T1000 (cell line): Measurements from ENCODE around the gene THSD7A.

ENCODE experiments used
- DNase-seq: peaks from one replicate; lab custom pipeline; 2025; ENCODE audit warnings: mixed read lengths; lab: John Stamatoyannopoulos, UW

Gene THSD7A

DNA sequence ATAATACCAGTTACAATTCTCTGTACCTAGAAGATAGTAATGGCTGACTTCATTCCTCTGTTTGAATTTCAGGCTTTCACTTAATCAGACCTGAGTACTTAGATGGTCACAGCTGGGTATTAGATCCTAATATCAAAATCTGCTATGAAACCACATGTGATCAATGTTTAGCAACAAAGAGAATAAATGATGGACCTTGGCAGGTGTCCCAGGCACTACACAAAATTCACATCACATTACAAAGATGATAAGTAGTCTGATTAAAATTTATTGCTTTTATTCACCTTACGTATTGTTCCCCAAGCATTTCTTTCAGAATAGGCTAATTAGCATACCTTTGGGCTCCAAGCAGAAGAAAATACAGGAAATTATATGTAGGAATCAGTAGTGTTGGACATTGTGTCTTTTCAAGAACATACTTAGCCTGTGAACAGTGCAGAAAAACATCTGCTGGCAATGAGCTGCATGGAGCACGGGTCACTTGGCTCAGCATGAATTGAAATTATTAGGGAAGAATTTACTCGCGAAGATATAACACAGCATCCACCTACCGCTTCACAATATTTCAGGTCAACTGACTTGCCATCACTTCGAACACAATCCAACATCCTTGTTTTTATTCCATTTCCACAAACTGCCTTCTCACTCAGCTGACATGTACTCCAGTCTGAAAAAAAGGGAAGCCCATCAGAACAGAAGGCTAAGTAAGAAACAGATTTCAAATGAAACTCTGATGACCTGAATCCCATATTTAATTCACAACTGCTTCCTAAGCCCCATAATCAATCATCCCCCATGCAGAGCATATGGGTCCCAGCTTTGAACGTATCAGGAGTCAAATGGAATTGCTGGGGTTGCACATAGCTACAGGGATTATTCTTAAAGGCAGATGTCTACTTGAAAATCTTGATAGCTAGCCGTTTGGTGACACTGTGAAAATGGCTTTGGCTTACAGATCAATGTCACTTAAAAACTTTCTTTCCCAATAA, 421.0 kb downstream of the THSD7A start:
- no peak for DNase-seq

DNA sequence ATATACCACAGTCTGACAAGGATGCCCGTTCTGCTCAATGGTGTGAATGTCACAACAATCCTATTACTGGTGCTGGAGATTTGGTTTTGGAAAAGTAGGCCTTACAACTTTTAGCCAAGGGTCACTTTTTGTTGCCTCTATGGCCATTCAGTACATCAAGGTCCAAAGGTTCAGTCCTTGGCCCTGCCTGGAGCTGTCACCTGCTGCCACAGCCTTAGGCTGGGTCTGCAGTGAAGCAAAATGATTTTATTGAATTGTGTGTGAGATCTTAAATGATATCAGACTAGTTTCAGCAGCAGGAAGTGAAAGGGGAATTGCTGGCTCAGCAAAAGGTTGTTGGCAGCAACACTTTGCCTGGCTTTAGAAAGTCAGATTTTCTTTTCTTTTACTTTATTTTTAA, 427.6 kb downstream of the THSD7A start:
- no peak for DNase-seq

DNA sequence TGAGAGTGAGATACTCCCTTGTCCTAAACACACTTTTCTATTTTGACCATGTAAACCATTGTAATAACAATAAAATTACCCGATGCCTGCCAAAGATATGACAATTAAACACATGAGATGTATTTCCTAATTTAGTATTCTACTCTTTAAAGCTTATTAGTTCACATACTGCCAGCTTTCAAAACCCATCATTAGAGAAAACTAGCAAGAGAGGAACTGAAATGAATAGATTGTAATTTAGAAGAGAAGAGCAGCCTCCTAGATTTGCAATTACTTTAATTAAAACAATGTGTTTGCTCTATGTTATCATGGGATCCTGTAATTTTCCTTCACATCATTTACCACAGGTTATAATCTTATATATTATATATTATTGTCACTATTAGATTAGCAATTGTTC, 428.2 kb downstream of the THSD7A start:
- no peak for DNase-seq

DNA sequence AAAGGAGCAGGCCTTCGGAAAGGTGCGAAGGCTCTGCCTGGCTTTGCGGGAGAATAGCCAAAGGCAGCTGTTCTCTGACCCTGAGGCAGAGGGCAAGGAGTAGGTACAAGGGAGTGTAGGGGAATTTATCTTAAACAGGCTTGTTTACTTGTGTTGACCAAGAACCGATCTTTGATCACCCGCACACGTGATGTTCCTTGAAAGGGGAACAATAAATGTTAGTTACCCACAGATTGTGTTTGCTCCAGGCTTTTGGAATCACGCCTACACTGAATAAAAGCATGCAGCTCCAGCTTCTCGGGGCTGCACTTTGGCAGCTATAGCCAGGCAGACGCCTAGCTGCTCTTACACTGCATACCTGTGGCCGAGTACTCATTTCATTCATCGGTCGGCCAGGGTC, 437.6 kb downstream of the THSD7A start:
- no peak for DNase-seq

DNA sequence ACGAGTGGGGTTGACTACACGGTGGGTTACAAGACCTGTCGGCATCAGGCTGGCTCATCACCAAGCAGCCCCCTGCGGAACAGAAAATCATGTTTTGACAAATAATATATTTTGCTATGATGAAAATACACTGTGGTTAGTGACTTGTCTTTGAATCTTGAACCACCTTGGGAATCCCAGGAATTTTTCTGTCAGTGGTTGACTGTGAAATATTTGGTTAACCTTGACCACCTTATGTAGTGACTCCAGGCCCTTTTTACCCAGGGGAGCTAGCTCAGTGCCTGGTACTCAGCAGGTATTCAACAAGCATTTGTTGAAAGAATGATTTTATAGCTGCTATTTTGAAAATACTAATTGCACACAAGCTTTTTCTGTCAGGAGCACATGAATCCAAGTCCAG, 452.4 kb downstream of the THSD7A start:
- DNase-seq, result no peak

DNA sequence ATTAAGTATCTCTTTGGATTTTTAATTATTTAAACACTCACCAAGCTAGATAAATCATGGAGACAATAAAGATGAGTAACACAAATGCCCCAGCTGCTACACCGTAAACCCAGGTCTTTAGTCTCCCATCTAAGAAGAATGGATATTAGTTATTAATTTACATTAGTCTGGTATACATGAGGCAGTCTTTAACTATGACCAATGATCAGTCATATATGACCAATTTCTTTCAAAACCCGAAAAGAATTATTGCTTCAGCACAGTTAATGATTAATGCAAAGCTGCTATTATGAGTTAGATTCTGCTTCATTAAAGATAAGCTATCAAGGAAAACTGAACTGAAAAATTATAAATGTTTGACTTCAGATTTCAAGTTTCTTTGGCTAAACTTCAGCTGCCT, 455.5 kb downstream of the THSD7A start:
- DNase-seq, result no peak

DNA sequence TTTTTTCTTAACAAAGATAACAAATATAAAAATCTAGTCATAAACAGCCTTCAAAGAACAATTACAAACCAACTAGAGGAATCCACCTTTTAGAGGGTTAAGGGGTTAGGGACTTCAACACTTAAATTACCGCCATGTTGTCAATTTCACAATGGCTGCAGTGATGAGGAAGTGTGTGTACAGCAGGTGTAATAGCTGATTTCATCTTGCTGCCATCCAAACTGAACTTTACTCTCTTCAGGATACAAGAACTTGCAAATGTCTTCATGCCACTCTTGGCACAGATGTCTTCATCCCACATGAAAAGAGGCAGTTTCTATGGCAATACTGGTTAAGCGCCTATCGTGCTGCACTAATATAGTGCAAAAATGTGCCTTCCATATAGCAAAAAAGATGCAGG, 457.4 kb downstream of the THSD7A start:
- DNase-seq, result no peak

DNA sequence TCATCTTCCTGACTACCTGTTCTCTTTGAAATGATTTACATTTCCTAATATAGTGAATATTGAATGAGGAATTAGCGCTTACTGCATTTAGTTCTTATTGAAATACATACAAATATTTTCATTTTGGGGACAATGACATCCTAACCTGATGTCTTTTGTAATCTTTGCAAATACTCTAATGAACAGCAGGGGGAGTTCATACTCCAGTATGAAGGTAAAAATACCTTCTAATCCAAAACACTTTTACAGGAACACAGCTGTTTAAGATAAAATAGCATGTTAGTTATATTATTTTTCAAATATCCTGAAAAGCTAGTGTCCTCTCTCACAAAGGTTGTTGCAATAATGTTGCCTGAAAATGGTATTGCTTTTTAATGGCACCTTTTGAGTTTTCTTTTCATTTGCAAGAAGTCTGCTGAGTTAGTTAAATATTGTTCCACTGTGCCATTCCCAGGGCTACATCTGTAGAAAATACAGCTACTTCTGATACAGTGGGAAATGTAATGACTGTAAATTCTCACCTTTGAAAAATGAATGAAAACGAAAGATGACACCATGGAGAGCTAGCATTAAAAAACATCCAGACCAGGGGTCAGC, 458.4 kb downstream of the THSD7A start:
- DNase-seq, result no peak

DNA sequence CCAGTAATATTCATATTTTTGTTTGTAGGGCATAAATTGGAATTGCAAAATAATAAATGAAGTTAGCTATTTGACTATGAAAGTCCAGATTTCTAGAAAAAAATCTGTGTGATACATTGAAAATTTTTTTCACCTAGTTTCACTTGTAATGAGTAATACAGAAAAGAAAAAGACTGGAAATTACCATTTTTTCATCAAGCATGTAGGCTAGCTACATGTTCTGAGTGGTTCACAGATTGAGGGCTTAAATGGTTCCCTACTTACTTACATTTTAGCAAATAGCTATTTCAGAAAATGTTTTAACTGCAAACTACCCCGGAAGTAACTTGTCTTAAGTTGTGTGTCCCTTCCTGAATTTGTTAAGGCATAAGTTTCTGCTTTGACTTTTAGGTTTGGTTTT, 462.3 kb downstream of the THSD7A start:
- no peak for DNase-seq

DNA sequence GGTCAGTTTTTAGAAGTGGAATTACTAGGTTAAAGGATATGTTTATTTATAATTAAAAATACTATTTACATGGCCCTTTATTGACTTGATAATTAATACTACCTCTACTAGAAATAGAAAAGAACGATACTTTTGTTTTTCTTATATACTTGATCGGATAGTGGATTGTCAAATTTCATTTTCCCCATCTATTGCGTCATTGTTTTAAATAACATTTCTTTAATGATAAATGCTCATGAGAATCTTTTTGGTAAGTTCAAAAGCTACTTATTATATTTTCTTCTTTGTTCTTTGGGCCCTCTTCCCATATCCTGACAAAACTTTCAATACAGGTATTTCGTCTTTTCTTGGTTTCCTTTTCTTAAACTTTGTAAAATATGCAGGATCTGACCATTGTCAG, 465.9 kb downstream of the THSD7A start:
- no peak for DNase-seq

DNA sequence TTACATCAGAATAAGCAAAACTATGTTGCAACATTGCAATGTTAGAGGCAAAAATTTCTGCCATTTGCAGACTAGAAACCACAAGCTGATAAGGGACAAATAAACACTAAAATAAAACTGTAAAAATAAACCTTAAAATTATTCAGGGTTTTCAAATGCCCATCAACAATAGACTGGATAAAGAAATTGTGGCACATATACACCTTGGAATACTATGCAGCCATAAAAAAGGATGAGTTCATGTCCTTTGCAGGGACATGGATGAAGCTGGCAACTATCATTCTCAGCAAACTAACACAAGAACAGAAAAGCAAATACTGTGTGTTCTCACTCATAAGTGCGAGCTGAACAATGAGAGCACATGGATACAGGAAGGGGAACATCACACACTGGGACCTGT, 473.4 kb downstream of the THSD7A start:
- DNase-seq, result no peak

DNA sequence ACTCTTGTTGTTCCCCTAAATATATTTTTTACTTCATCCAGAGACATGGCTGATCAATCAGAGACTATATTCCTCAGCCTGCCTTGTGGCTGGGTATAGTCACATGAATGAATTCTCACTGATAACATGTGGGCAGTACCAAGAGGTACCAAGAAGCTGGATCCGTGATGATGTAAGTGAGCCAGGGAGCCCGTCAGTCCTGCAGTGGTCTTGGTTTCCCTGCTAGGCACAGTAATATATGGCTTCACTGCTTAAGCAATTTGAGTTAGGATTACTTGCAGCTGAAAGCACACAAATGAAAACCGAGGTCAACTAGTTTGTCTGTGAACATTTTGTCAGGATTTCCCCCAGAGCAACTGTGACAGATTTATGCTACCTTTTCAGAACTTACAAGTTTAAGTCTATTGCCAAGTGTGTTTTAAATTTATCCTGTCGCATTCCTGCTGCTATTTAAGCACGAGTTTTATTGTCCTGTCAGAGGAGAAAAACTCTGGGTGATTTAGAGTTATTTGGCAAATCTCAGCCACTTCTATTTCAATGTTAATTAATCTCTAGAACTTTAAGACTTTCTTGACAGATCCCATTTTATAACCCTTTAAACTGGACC, 476.5 kb downstream of the THSD7A start:
- DNase-seq, result no peak

DNA sequence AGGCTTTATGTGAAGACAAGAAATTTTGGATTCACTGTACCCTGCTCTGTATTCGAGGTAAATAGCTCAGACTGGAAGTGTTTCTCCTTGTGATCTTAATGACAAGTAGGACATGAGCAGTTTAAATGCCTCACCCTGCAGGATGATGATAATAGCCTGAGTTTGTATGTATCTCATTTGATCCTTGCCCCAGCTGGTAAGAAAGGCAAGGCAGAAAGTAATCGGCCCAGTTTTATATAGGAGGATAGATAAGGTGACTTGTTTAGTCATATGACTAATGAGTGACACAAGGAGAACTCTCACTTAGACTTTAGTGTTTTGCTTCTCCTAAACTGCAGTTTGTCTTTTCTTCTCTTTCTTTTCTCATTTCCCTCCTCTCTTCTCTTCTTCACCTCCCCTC, 485.7 kb downstream of the THSD7A start:
- DNase-seq, result no peak

DNA sequence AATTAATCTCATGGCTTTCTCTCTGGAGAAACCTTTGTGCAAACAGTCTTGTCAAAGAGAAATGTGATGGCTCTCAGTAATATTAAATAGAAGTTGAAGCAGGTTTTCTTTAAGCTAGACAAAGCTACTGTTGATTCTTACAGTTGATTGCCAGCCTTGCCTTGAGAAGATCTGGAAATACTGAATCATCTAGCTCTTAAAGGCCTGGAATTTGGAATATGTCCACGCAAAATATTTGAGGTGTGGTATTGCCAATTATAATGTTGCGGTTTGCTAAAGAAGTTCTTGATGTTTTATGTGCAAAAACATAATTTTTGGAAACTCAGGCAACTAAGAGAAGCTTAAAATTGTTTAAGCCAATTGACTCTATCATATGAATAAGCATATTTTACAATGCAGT, 486.4 kb downstream of the THSD7A start:
- DNase-seq, result no peak

DNA sequence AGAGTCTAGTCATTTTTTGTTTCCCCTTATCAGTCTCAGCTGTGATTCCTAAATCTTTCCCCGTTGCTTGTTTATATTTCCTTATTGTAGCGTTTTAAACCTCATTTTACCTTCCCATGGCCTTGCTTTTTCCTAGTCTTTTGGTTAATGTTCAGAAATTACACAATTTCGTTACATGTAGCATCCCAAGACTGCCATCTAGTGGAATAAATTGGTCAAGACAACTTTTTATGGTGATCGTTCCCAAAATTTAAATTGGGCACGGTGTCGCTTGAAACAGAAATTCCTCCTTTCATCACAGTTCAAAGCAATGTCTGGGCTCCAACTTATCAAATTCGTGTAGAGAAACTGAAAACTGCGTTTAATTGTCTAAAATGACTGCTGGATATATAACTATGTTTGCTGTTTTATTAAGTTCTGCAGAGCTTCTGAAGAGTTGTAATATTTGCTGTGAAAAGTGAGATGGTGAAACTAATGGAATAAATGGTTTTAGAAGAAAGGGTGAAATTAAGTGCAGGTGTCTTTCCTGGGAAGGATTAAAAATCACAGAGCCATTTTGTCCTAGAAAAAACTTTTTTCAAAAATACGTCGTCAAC, 488.1 kb downstream of the THSD7A start:
- DNase-seq, result no peak

DNA sequence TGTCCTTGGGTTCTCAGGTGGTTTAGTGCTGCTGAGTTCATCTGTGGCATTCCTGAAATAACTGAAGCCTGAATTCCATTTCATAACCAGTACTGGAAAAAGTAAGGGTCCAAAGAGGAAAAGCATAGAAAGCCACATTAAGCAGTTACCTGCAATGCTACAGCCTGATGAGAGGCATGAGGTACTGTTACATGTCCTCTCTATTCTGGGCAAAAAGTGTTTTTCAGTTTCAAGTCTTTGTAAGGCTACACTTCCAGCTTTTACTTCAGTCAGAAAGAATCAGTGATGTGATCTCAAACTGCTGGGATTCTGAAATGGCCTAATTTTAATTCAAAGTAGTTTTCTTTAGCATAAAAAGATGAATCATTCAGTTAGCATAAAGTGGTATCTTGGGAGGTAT, 488.9 kb downstream of the THSD7A start:
- DNase-seq, result no peak

DNA sequence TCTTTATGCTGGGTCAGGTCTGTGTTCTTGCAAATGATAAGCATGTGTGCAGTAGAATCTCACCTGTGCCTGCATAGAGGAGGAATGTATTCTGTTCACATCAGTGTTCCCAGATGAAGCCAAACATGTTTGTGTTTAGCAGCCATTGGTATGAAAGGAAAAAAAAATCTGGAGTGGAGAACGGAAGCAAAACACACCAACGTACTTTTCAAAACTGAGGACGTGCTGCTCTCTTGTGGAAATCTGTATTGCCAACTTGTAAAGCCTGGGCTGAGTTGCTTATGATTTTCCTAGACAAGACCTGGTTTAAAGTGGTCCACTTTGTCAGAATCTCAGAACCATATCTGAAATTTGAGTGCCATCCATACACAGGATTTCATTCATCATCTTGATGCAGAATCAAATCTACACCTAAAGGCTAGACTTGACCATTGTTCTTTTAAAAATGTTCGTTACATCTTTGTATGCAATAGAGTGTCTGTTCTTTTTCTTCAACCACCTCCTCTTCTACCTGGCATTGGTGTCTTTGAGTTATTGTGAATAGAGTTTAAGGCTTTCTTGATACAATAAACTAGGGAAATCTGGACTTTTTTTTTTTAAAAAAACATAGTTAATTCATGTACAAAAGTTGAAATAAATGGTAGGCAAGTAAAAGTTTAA, 490.6 kb downstream of the THSD7A start:
- DNase-seq, result no peak

DNA sequence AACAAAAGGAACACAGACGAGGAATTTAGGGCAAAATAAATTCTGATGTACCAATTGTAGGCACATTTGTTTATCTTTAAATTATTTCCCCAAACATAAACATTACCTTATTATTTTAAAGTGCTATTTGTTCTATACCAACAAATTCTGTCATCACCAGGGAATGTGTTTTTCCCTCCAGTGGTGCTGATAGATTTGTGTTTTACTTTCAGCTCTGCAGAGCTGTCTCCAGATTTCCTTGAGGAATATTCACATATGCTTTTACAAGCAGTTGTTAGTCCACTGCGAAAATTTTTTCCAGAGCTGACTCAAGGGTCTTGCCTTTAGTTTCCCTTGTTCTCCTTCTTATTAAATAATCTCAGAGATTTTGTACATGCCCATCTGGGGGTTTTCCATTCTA, 495.6 kb downstream of the THSD7A start:
- no peak for DNase-seq

DNA sequence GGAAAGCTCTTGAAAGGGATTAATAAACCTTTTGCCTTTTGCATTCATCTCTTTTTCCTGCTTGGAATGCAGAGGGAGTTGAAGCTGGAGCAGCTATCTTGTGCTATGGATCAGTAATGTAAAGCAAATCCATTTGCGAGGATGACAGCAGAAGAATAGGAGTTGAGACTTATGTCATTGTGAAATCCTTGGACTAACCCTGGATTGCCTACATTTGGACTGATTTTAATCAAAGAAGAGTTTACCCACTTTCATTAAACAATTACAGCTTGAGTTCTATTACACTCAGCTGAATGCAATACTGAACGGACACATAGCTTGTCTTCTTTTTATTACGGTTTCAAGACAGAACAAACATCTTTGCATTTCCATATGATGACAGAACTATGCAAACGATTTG, 496.1 kb downstream of the THSD7A start:
- DNase-seq, result no peak

DNA sequence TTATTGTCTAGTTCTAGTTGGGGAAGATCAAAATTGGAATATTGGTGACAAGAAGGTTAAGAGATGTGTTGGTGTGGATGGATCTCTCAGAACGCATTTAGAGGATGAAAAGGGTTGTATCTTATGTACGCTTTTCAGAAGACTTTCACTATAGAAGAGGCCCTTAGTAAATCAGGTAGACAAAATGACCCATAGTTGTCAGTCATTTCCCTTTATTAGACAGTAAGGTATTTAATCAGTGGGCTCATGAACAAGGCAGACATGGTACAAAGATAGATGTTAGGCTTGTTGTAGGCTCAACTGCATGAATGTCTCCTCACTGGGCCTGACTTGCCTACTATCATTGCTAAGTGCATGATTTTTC, 499.2 kb downstream of the THSD7A start:
- DNase-seq, result no peak

DNA sequence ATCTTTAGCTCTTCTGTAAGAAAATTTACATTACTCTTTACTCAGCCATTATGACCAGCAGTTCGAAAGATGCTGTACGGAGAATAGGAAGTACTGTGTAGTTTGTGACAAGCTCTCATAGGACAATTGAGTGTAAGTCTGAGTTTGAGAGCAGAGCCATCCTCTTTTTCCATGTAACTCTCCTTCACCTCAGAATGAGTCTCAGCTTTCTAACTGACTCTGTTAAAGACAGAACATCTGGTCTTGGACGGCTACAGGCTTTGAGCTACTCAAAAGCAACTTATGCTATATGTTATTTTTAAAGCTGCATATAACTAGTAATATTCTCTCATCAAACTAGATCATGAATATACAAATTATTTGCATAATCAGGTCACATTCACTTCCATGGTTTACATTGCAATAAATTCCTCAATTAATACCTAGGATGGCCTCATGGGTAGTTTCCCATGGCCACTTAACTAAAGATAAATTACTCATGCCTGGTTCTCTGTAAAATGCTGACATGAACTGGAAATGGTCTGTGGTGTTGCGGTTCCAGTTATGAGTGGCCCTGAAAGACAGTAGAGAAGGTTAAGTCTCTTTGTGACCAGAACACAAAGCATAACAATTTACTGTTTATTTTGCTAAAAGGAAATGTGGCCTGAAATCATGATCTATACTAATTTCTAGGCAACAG, 499.7 kb downstream of the THSD7A start:
- no peak for DNase-seq
